HepG2 (cell line): ENCODE results near the gene HSPB6.

Experiments used
- CTCF ChIP-seq: sonication (generic); formaldehyde crosslinking; IDR thresholded peaks from 2 replicates; pipeline ENCODE4 v1.5.0; 2020; ENCODE audit warnings: mild to moderate bottlenecking, missing genetic modification reagents, moderate library complexity
- ELF1 ChIP-seq: sonication (generic); formaldehyde crosslinking; IDR thresholded peaks from 2 replicates; pipeline ENCODE4 v1.4.0; 2020; ENCODE audit warnings: missing genetic modification reagents
- EP300 ChIP-seq, 3 experiments: sonication (generic) in 1 of 3; formaldehyde crosslinking in 1 of 3; IDR thresholded peaks; 2 replicates each; pipeline versions ENCODE4 v1.5.1 to v1.6.1; 2011 to 2020; ENCODE audit warnings: low read depth in 2 of 3, low read length in 2 of 3, borderline replicate concordance in 1 of 3, improper control_type of control experiment in 1 of 3, mild to moderate bottlenecking in 1 of 3, missing genetic modification reagents in 1 of 3, moderate library complexity in 1 of 3
- RXRA ChIP-seq: sonication (generic); formaldehyde crosslinking; IDR thresholded peaks from 2 replicates; pipeline ENCODE4 v1.5.1; 2020; ENCODE audit warnings: missing genetic modification reagents
- ZFP41 ChIP-seq: sonication (generic); formaldehyde crosslinking; IDR thresholded peaks from 2 replicates; pipeline ENCODE4 v1.4.0; 2020; ENCODE audit warnings: mild to moderate bottlenecking, missing genetic modification reagents, borderline replicate concordance
- ZNF24 ChIP-seq: fragments of 450-650 bp; IDR thresholded peaks from 2 replicates; pipeline ENCODE4 v1.6.1; 2017; ENCODE audit warnings: antibody characterized with exemption, mild to moderate bottlenecking
- TF ChIP-seq, protein P1 (sequence below): sonication (generic); formaldehyde crosslinking; IDR thresholded peaks from 2 replicates; pipeline ENCODE4 v1.4.0; 2020; ENCODE audit warnings: mild to moderate bottlenecking, missing genetic modification reagents

- TF ChIP-seq CTCF (CRISPR knock-in tag) (no peak), EP300 (IDR thresholded peaks at IDR 0.05; ENCODE audit: low read depth in 2 of 2, low read length in 2 of 2) (no peak), EP300 (CRISPR knock-in tag; IDR thresholded peaks at IDR 0.05; ENCODE audit: borderline replicate concordance) (no peak), ZFP41 (CRISPR knock-in tag) (no peak), RXRA (CRISPR knock-in tag) (no peak), ELF1 (CRISPR knock-in tag) (no peak), ZNF24 (no peak)
- TF ChIP-seq, protein P1, sequence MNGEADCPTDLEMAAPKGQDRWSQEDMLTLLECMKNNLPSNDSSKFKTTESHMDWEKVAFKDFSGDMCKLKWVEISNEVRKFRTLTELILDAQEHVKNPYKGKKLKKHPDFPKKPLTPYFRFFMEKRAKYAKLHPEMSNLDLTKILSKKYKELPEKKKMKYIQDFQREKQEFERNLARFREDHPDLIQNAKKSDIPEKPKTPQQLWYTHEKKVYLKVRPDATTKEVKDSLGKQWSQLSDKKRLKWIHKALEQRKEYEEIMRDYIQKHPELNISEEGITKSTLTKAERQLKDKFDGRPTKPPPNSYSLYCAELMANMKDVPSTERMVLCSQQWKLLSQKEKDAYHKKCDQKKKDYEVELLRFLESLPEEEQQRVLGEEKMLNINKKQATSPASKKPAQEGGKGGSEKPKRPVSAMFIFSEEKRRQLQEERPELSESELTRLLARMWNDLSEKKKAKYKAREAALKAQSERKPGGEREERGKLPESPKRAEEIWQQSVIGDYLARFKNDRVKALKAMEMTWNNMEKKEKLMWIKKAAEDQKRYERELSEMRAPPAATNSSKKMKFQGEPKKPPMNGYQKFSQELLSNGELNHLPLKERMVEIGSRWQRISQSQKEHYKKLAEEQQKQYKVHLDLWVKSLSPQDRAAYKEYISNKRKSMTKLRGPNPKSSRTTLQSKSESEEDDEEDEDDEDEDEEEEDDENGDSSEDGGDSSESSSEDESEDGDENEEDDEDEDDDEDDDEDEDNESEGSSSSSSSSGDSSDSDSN (CRISPR knock-in tag): no peak
Observed at GRCh38 chr19:35796645-35797542, 40.1 kb upstream of the HSPB6 start.
